GM13976 (cell line): Measurements from ENCODE around the gene MBTD1.

ENCODE experiments used
- DNase-seq: peaks from one replicate; pipeline ENCODE4 v3.0.0; 2012; ENCODE audit warnings: low spot score
- CTCF ChIP-seq: IDR thresholded peaks from 2 replicates; pipeline ENCODE4 v1.5.1; 2012; ENCODE audit warnings: borderline replicate concordance, mild to moderate bottlenecking; ENCODE audit not compliant: insufficient read depth; ENCODE audit errors: extremely low read depth, missing control alignments, control extremely low read depth
- in situ Hi-C: fragments of 300-500 bp; cut with MboI; formaldehyde crosslinking; loops from one replicate; pipeline ENCODE4 v1.12.0; 2022; ENCODE audit warnings: low sequenced_read_pairs, mixed read lengths, inconsistent platforms; ENCODE audit not compliant: unreplicated experiment

MBTD1 gene

GRCh38 chr17:51155416-51155815 is 104.4 kb downstream of the MBTD1 start:
- TF ChIP-seq CTCF, result no peak
- in situ Hi-C loops, result no loop called here
- no peak for DNase-seq

- no peak for TF ChIP-seq CTCF
- in situ Hi-C loops, result loop anchor here (5.0 kb wide), 1 partner anchor 152 kb away; no protein-coding TSS in a partner anchor
- DNase-seq, result no peak
Measured at GRCh38 chr17:51154176-51154575, 105.7 kb downstream of the MBTD1 start.

GRCh38 chr17:51153210-51154072 is 106.4 kb downstream of the MBTD1 start, which contains the start of gene NME1:
Gene NME1 (plus strand): TSS chr17:51153559. CDS start chr17:51155655, 2,096 bp downstream.
- peak; percentile 81 for TF ChIP-seq CTCF
- in situ Hi-C loops, result loop anchor here (5.0 kb wide), 1 partner anchor 151 kb away; no protein-coding TSS in a partner anchor
- peak; percentile 96 for DNase-seq

GRCh38 chr17:51152766-51153209 is 107.1 kb downstream of the MBTD1 start:
- peak; percentile 30 for DNase-seq
- in situ Hi-C loops, result loop anchor here (5.0 kb wide), 1 partner anchor 150 kb away; no protein-coding TSS in a partner anchor
- no peak for TF ChIP-seq CTCF

GRCh38 chr17:51150932-51151331 is 108.9 kb downstream of the MBTD1 start:
- no peak for TF ChIP-seq CTCF
- in situ Hi-C loops, result loop anchor here (5.0 kb wide), 1 partner anchor 149 kb away; no protein-coding TSS in a partner anchor
- DNase-seq, result no peak

GRCh38 chr17:51149163-51149562 is 110.7 kb downstream of the MBTD1 start:
- in situ Hi-C loops, result no loop called here
- no peak for TF ChIP-seq CTCF
- no peak for DNase-seq

GRCh38 chr17:51147650-51148049 is 112.2 kb downstream of the MBTD1 start:
- DNase-seq, result no peak
- in situ Hi-C loops, result no loop called here
- no peak for TF ChIP-seq CTCF
